ENCODE results near the gene HSD17B12.
"Not testable (repeated sequence)": the region's sequence is repeated elsewhere in the genome, so short reads cannot be mapped to it uniquely, and the experiment has no call there.

HSD17B12 gene

GRCh38 chr11:43664295-43664694 lies 16.2 kb upstream of the HSD17B12 start:
- DNase-seq (ENCODE audit: extremely low read depth, low read depth): no peak
- no peak for TF ChIP-seq CTCF (IDR thresholded peaks at IDR 0.05; ENCODE audit: low read depth, low read length, missing control alignments)
- no peak overlapping the region for H3K4me3 ChIP-seq (replicated peaks; ENCODE audit: low read depth, low read length)

GRCh38 chr11:43671284-43671683 lies 9.3 kb upstream of the HSD17B12 start:
- not testable (repeated sequence) for H3K4me3 ChIP-seq (replicated peaks; ENCODE audit: low read depth, low read length); DNase-seq (ENCODE audit: extremely low read depth, low read depth)

- no peak for TF ChIP-seq CTCF (IDR thresholded peaks at IDR 0.05; ENCODE audit: low read depth, low read length, missing control alignments)
- DNase-seq (ENCODE audit: extremely low read depth, low read depth): no peak
- no peak overlapping the region for H3K4me3 ChIP-seq (replicated peaks; ENCODE audit: low read depth, low read length)
Measured at GRCh38 chr11:43674560-43674959, 6.0 kb upstream of the HSD17B12 start.

GRCh38 chr11:43676933-43677332 lies 3.6 kb upstream of the HSD17B12 start:
- no peak for TF ChIP-seq CTCF (IDR thresholded peaks at IDR 0.05; ENCODE audit: low read depth, low read length, missing control alignments)
- DNase-seq (ENCODE audit: extremely low read depth, low read depth): no peak

GRCh38 chr11:43681401-43681942 lies 934 bp downstream of the HSD17B12 start:
- peak; percentile 7 for DNase-seq (ENCODE audit: extremely low read depth, low read depth)

More at GRCh38 chr11:43676933-43677332, 3.6 kb upstream of the HSD17B12 start:
- H3K4me3 ChIP-seq (replicated peaks; ENCODE audit: low read depth, low read length): no peak overlapping the region

DNA sequence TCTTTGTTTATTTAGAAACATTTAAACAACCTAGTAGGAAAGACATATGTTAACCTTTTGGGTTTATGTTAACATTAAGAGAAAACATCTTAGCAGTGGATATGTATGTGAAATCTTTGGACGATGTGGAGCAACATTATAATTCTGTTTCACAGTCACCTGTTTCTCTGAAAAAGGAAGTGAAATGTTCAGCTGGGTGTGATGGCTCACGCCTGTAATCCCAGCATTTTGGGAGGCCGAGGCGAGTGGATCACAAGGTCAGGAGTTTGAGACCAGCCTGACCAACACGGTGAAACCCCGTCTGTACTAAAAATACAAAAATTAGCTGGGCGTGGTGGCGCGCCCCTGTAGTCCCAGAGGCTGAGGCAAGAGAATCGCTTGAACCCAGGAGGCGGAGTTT lies 1.5 kb downstream of the HSD17B12 start:
- H3K4me3 ChIP-seq (replicated peaks; ENCODE audit: low read depth, low read length): peak overlapping the region; percentile 66
- not testable (repeated sequence) for DNase-seq (ENCODE audit: extremely low read depth, low read depth)

More at GRCh38 chr11:43681401-43681942, 934 bp downstream of the HSD17B12 start:
- TF ChIP-seq CTCF (IDR thresholded peaks at IDR 0.05; ENCODE audit: low read depth, low read length, missing control alignments): no peak
- H3K4me3 ChIP-seq (replicated peaks; ENCODE audit: low read depth, low read length): peak overlapping the region; percentile 66

GRCh38 chr11:43685440-43685839 lies 4.9 kb downstream of the HSD17B12 start:
- no peak for TF ChIP-seq CTCF (IDR thresholded peaks at IDR 0.05; ENCODE audit: low read depth, low read length, missing control alignments)
- no peak overlapping the region for H3K4me3 ChIP-seq (replicated peaks; ENCODE audit: low read depth, low read length)
- DNase-seq (ENCODE audit: extremely low read depth, low read depth): no peak

- no peak for DNase-seq (ENCODE audit: extremely low read depth, low read depth)
- no peak overlapping the region for H3K4me3 ChIP-seq (replicated peaks; ENCODE audit: low read depth, low read length)
Measured at GRCh38 chr11:43686207-43686606, 5.7 kb downstream of the HSD17B12 start.

More at GRCh38 chr11:43686207-43686606, 5.7 kb downstream of the HSD17B12 start:
- no peak for TF ChIP-seq CTCF (IDR thresholded peaks at IDR 0.05; ENCODE audit: low read depth, low read length, missing control alignments)
